Suprapubic skin (tissue), 4 donors: ENCODE measurements around the gene LY6G6F.

Source experiments
- CTCF ChIP-seq, 2 donors: fragments of 200-600 bp in 1 of 2; fragments of 450-650 bp in 1 of 2; sonication (generic) in 1 of 2; IDR thresholded peaks; one replicate each; pipeline ENCODE4 v1.5.1; 2016 to 2019; ENCODE audit warnings: antibody characterized with exemption in 2 of 2, mild to moderate bottlenecking in 1 of 2, moderate library complexity in 1 of 2
- POLR2A ChIP-seq, 2 donors: fragments of 450-650 bp; IDR thresholded peaks; one replicate each; pipeline ENCODE4 v1.6.1; 2017; ENCODE audit warnings: antibody characterized with exemption in 2 of 2, mild to moderate bottlenecking in 2 of 2, moderate library complexity in 2 of 2
- POLR2AphosphoS5 ChIP-seq, 3 donors: sonication (generic); formaldehyde crosslinking; IDR thresholded peaks; one replicate each; pipeline ENCODE4 v1.6.1; 2017; ENCODE audit warnings: antibody characterized with exemption in 3 of 3

- no peak for TF ChIP-seq CTCF (IDR thresholded peaks at IDR 0.05)
- TF ChIP-seq POLR2AphosphoS5 (IDR thresholded peaks at IDR 0.05), result no peak
- no peak for TF ChIP-seq POLR2A (IDR thresholded peaks at IDR 0.05)
These were observed 19.1 kb downstream of the LY6G6F start for GRCh38 chr6:31725502-31726350.
